K562 (cell line): ENCODE results near the gene RAB25. TPM values are rescaled to one million over a fixed set of nuclear protein-coding genes. Genes with fewer than 3 reads are reported as not detected.

Source experiments
- ATAC-seq: fragments of 200-7000 bp; cut with Tn5 transposase; 3 replicates; pipeline ENCODE4 v1.9.1; 2020; ENCODE audit warnings: moderate library complexity
- BruUV-seq: library from RNA; stranded (reverse); fragments of 400-500 nt; replicated peaks from 2 replicates; lab custom pipeline; 2021; lab: Mats Ljungman, UMichigan
- CTCF ChIA-PET: fragments of 300-600 bp; formaldehyde crosslinking; extraction: SDS; loops from one replicate; lab custom pipeline; 2021; ENCODE audit warnings: low intra/inter-chr PET ratio; lab: Yijun Ruan, JAX
- POLR2A ChIA-PET: fragments of 300-600, 350-650 bp; sonication (Branson Sonifier 250); formaldehyde crosslinking; extraction: SDS; loops from one replicate; lab custom pipeline; 2021; ENCODE audit warnings: antibody characterized with exemption, inconsistent platforms; lab: Yijun Ruan, JAX
- DNase-seq, 4 experiments: peaks; one replicate each; pipeline versions ENCODE4 v3.0.0 to v3.0.0-alpha.2; 2011 to 2018; ENCODE audit warnings: low spot score in 3 of 4, mixed read lengths in 3 of 4; ENCODE audit errors: extremely low read depth in 1 of 4
- FAIRE-seq: peaks from 2 replicates; lab custom pipeline; 2011; peaks lifted over from hg19 to GRCh38; lab: Jason Lieb, UNC
- H2AFZ ChIP-seq: 2 replicates; pipeline ENCODE4 v1.6.0; 2011; ENCODE audit warnings: low read depth, low read length, control low read depth, inconsistent platforms
- H3K27ac ChIP-seq: fragments of 200-600 bp; 3 replicates; pipeline ENCODE4 v1.8.0; 2011; ENCODE audit warnings: low read depth, mild to moderate bottlenecking, control low read depth, inconsistent platforms, low read length, moderate library complexity, mixed read lengths; ENCODE audit errors: extremely low read depth
- H3K27me3 ChIP-seq, 2 experiments: fragments of 300-600 bp in 1 of 2; 2 replicates in 1 of 2; 3 replicates in 1 of 2; pipeline versions ENCODE4 v1.6.0 to v1.8.0; 2011; ENCODE audit warnings: inconsistent platforms in 2 of 2, low read length in 2 of 2, mild to moderate bottlenecking in 1 of 2, mixed read lengths in 1 of 2, moderate library complexity in 1 of 2; ENCODE audit not compliant: control insufficient read depth in 2 of 2, insufficient read depth in 2 of 2
- H3K36me3 ChIP-seq: fragments of 300-600 bp; 3 replicates; pipeline ENCODE4 v1.8.0; 2011; ENCODE audit warnings: mild to moderate bottlenecking, low read length, inconsistent platforms; ENCODE audit not compliant: control insufficient read depth, insufficient read depth
- H3K4me1 ChIP-seq, 2 experiments: fragments of 200-600 bp in 1 of 2; replicated peaks in 1 of 2; 2 replicates in 1 of 2; 3 replicates in 1 of 2; pipeline versions ENCODE4 v1.5.1 to v1.8.0; 2011; ENCODE audit warnings: inconsistent platforms in 2 of 2, low read length in 2 of 2, mild to moderate bottlenecking in 1 of 2, mixed read lengths in 1 of 2, moderate library complexity in 1 of 2; ENCODE audit not compliant: control insufficient read depth in 2 of 2, insufficient read depth in 2 of 2
- H3K4me2 ChIP-seq: 2 replicates; pipeline ENCODE4 v1.6.1; 2011; ENCODE audit warnings: low read length, control low read depth, inconsistent platforms, mixed read lengths; ENCODE audit not compliant: insufficient read depth
- H3K4me3 ChIP-seq: fragments of 200-600 bp; sonication (generic), shearing (Covaris generic); 2 replicates; pipeline ENCODE4 v1.5.1; 2016; ENCODE audit warnings: control low read depth, inconsistent platforms
- H3K79me2 ChIP-seq: fragments of 200-600 bp; 3 replicates; pipeline ENCODE4 v1.8.0; 2011; ENCODE audit warnings: low read length, inconsistent platforms; ENCODE audit not compliant: control insufficient read depth, insufficient read depth
- H3K9ac ChIP-seq, 2 experiments: 2 replicates each; pipeline versions ENCODE4 v1.6.0 to v1.6.1; 2011; ENCODE audit warnings: low read depth in 2 of 2, low read length in 2 of 2, control low read depth in 1 of 2, inconsistent platforms in 1 of 2, mild to moderate bottlenecking in 1 of 2, mixed read lengths in 1 of 2; ENCODE audit not compliant: insufficient read depth in 1 of 2
- H3K9me1 ChIP-seq: one replicate; pipeline ENCODE4 v1.6.0; 2011; ENCODE audit warnings: inconsistent platforms, mild to moderate bottlenecking, low read length, moderate library complexity; ENCODE audit not compliant: control insufficient read depth, insufficient read depth
- H3K9me3 ChIP-seq: replicated peaks from 2 replicates; pipeline ENCODE4 v1.5.1; 2011; ENCODE audit warnings: low read depth, low read length, inconsistent platforms; ENCODE audit not compliant: control insufficient read depth, insufficient read depth
- H4K20me1 ChIP-seq: replicated peaks from 2 replicates; pipeline ENCODE4 v1.6.1; 2011; ENCODE audit warnings: low read length, inconsistent platforms, mixed read lengths; ENCODE audit not compliant: control insufficient read depth, insufficient read depth
- HMBOX1 ChIP-seq: sonication (generic); IDR thresholded peaks from 2 replicates; pipeline ENCODE4 v1.6.1; 2016
- MAX ChIP-seq: sonication (generic); formaldehyde crosslinking; IDR thresholded peaks from 2 replicates; pipeline ENCODE4 v1.9.0; 2022; ENCODE audit warnings: mild to moderate bottlenecking, missing genetic modification reagents
- NR3C1 ChIP-seq: sonication (generic); formaldehyde crosslinking; IDR thresholded peaks from 2 replicates; pipeline ENCODE4 v1.8.1; 2022; ENCODE audit warnings: missing genetic modification reagents
- ZNF184 ChIP-seq: sonication (generic); formaldehyde crosslinking; IDR thresholded peaks from 2 replicates; pipeline ENCODE4 v1.5.0; 2020; ENCODE audit warnings: missing genetic modification reagents
- ZNF512 ChIP-seq: IDR thresholded peaks from 2 replicates; pipeline ENCODE4 v1.6.1; 2016; ENCODE audit warnings: missing genetic modification characterization, missing compliant biosample characterization
- WGBS: fragments of 100-300 bp; shearing (Covaris generic); methylation state at CpG from one replicate; pipeline ENCODE4 v1.1.6; 2016; ENCODE audit warnings: low coverage, mixed read lengths; ENCODE audit not compliant: insufficient coverage; ENCODE audit errors: missing lambda C conversion rate; 5-methylcytosine and 5-hydroxymethylcytosine counted together
- in situ Hi-C: fragments of 300-500 bp; cut with MboI; formaldehyde crosslinking; loops from 4 replicates; pipeline ENCODE4 v1.15.0; 2018; ENCODE audit warnings: inconsistent platforms, mixed read lengths
- intact Hi-C: fragments of 100-400 bp; cut with micrococcal nuclease; formaldehyde crosslinking; loops from 2 replicates; pipeline ENCODE4 v1.14.2; 2022
- polyA plus RNA-seq, 8 experiments: library from polyadenylated mRNA; depleted of rRNA in 4 of 8; stranded (reverse) in 5 of 8; unstranded in 3 of 8; fragments of >200 nt; fragmentation: Nextera tagmentation in 2 of 8; fragmentation: Illumina TruSeq in 1 of 8; extraction: Ambion mirVana in 2 of 8; extraction: Trizol in 1 of 8; gene quantifications; 2 replicates each; pipeline versions ENCODE4 v1.2.1 to v1.2.3, GENCODE V29; 2011 to 2014; ENCODE audit warnings: inconsistent platforms in 1 of 8, missing spikeins in 1 of 8
- total RNA-seq, 7 experiments: library from RNA; depleted of rRNA in 6 of 7; stranded (reverse); fragments of >200 nt in 6 of 7; fragmentation: Illumina TruSeq in 2 of 7; extraction: Trizol in 2 of 7; gene quantifications; 2 replicates each; pipeline versions ENCODE4 v1.2.1 to v1.2.3, GENCODE V29; 2011 to 2021; ENCODE audit warnings: low replicate concordance in 1 of 7

RAB25 gene
- total and polyA plus RNA-seq, 9 of the 15 experiments (the other 6 are each of a cell fraction or from before 2014, with no cell fraction given), result 0.10 to 0.27 (median 0.13) TPM; not detected in 6

GRCh38 chr1:156073110-156073687 is 12.2 kb downstream of the RAB25 start:
- Histone ChIP-seq H3K27ac (no peak overlapping the region), H2AFZ (no peak overlapping the region), H3K9me3 (no peaks in the 10 kb centered on the region)
- intact Hi-C loops, result no loop called here
- FAIRE-seq, result no peak
- POLR2A ChIA-PET, result interaction anchor here (0.6 to 1.0 kb wide), 4 partner anchors 50 to 1073 kb away, joined by 3 to 5 read pairs (median 4); partner anchors contain the start of gene KHDC4
- no peak for TF ChIP-seq HMBOX1
- TF ChIP-seq ZNF184 (CRISPR knock-in tag), result no peak
- TF ChIP-seq, all 486 proteins: peak for 0
- BruUV-seq, result no TSS peak
- Histone ChIP-seq H3K79me2 (no peaks in the 10 kb centered on the region), H3K4me1 (peaks cover 9 to 13% of the 10 kb centered on the region in 2 experiments; a peak in 4 of 5 replicates), H3K4me2 (no peak overlapping the region), H3K9me1 (peaks cover 2% of the 10 kb centered on the region), H3K9ac (no peak overlapping the region), H3K4me3 (no peak overlapping the region), H4K20me1 (no peaks in the 10 kb centered on the region), H3K36me3 (peaks cover 25% of the 10 kb centered on the region; the same call in 1 of the 3 replicates), H3K27me3 (no peaks in the 10 kb centered on the region)
- DNase-seq, result no peak
- no peak for ATAC-seq
- CTCF ChIA-PET, result no interaction called here
- 21% methylated on average over 1 of the region's 1 CpG for WGBS
- in situ Hi-C loops, result no loop called here

- in situ Hi-C loops (no loop called here), intact Hi-C loops (no loop called here)
- Histone ChIP-seq H3K9me3 (no peaks in the 10 kb centered on the region), H3K4me2 (no peak overlapping the region), H4K20me1 (no peaks in the 10 kb centered on the region), H3K4me3 (no peak overlapping the region), H3K36me3 (peaks cover 25% of the 10 kb centered on the region; the same call in 1 of the 3 replicates), H3K9me1 (peaks cover 2% of the 10 kb centered on the region), H3K4me1 (peaks cover 9 to 13% of the 10 kb centered on the region in 2 experiments; a peak in 4 of 5 replicates), H3K79me2 (no peaks in the 10 kb centered on the region), H2AFZ (no peak overlapping the region), H3K27me3 (no peaks in the 10 kb centered on the region), H3K27ac (no peak overlapping the region), H3K9ac (peak overlapping the region in 1 of 2 experiments; percentile 59; a peak in 1 of 4 replicates)
- POLR2A ChIA-PET, result interaction anchor here (0.6 to 1.0 kb wide), 2 partner anchors 58 to 139 kb away, joined by 3 to 4 read pairs; partner anchors contain the start of gene KHDC4
- 46% methylated on average over 4 of the region's 5 CpGs for WGBS
- FAIRE-seq (no peak), DNase-seq (peak in 1 of 4 experiments; percentile 27), ATAC-seq (no peak)
- TF ChIP-seq ZNF512 (tag) (peak; percentile 26; the same call in 1 of the 2 replicates), NR3C1 (CRISPR knock-in tag) (no peak), MAX (CRISPR knock-in tag) (no peak)
- BruUV-seq, result no TSS peak
- CTCF ChIA-PET, result no interaction called here
These were observed 12.8 kb downstream of the RAB25 start for GRCh38 chr1:156073740-156074139.
